NCI-H1105 (cell line): ENCODE results near the gene KIAA0753.

Experiments used
- DNase-seq: peaks from one replicate; lab custom pipeline; 2025; lab: John Stamatoyannopoulos, UW

Gene KIAA0753

DNA sequence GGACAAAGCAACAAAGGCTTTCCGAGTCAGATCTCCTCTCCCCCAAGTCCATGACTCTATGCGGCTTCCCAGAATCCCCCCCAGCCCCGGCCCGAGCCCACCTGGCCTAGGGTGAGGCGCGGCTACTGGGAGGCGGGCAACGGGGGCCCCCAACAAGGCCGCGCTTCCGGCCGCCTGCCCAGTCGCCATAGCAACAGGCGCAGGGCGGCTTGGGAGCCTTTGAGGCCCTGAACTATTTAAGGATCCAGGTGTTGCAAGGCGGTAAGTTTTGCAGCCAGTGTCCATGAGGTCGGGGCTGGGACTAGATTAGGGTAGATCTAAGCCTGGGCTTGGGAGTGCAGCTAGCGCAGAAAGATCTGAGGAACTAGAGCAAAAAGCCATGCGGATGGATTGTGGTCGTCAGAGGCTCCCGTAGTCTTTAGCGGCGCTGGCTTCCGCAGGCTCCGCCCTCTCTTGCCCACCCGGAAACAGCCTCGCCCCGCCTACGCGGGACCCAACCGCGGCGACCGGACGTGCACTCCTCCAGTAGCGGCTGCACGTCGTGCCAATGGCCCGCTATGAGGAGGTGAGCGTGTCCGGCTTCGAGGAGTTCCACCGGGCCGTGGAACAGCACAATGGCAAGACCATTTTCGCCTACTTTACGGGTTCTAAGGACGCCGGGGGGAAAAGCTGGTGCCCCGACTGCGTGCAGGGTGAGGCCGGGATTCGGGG, at the start of gene KIAA0753, which contains the start of gene TXNDC17:
KIAA0753 (minus strand) TSS at position 176 of the 711 bp plus-strand sequence. CDS start 5,608 bp downstream, outside the sequence.
TXNDC17 (plus strand) TSS at position 525 of the 711 bp plus-strand sequence; CDS start at position 548, 23 bp downstream.
- DNase-seq = peak; percentile 92

GRCh38 chr17:6688944-6689343, 48.4 kb upstream of the KIAA0753 start:
- no peak for DNase-seq

DNA sequence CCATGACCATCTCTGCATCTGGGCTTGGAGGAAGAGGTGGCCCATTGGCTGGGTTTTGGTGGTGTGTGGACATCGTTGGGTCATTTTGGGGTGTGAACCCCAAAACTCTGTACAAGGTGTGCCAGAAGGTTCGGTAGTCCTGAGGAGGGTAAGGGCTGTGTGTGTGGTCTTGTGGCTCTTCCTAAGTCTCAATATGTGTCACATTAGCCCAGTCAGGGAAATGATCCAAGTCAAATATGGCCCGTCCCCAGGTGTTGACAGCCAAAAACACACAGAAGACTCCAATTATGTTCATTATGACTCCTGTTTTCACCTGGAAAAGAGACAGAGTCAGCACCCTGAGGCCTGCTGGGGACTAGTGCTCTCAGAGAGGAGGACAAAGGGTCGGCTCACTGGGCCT, 45.5 kb upstream of the KIAA0753 start:
- no peak for DNase-seq

DNA sequence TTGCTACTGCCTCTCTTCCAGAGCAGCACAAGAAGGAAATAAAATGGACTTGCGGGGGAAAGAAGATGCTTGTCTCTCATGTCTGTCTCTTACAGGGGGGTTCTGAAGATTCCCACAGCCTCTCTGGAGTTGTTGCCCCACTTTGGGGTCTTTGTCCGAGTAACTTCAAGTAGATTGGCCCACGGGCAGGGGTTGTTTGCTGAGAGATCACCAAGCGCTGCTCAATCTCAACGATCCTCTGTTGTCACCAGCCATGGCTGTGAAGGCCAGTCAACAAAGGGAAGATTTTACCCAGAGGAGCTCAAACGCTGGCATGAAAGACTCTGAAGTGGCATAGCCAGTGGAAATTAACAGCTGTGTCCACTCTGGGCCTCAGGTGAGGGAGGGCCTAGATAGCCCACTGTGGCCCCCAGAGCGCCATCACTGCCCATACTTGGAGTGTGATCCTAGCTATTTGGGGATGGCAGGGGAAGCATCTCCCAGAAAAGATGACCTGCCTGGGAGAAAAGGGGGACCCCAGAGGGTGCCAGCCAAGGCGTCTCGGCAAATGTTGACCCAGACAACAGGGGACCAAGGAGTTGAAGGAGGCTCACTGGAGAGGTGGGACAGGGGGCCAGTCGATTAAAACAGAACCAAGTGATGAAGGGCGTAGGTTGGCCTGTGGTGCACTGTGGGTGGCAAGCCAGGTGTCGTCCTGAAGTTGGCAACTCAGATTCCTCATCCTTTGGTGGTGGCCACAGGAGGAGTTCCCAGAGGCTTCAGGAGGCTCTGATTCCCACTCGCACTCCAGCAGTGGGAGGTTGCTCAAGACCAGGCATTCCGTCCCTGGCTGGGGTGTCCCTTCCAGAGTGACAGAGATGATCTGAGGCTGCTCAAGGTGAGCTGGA, 44.6 kb upstream of the KIAA0753 start:
- no peak for DNase-seq

DNA sequence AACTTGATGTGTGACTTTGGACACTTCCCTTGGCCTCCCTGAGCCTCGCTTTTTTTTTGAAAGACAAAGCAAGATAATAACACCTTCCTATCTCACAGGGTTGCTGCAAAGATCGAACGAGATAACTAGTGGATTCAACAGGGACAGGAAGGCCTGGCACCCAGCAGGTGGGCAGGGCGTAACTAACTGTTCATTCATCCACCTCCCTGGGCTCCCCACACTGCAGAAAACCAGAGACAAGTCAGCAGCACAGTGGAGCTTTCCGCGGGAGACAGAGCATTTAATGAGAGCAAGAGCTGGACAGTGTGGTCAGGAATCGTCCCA, 43.9 kb upstream of the KIAA0753 start:
- no peak for DNase-seq

- no peak for DNase-seq
Observed at GRCh38 chr17:6683730-6684459, 43.4 kb upstream of the KIAA0753 start.

GRCh38 chr17:6683081-6683684, 42.7 kb upstream of the KIAA0753 start:
- no peak for DNase-seq

DNA sequence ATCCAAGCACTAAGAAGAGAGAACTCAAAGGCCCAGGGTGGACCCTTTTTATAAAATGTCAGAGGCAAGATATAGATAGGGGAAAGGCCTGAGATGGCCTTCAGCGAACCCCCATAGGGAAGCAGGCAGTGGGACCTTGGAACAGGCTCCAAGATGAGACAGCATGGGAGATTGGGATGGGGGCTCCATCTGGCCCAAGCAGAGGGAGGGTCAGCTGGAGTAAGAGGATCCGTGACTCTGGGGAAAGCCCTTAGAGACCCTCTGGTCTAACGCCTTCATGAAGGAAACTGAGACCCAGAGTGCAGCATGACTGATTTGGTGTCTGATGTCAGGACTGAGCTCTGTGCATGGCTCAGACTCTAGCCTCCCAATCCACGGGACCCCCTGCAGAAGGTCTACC, 41.8 kb upstream of the KIAA0753 start:
- no peak for DNase-seq

DNA sequence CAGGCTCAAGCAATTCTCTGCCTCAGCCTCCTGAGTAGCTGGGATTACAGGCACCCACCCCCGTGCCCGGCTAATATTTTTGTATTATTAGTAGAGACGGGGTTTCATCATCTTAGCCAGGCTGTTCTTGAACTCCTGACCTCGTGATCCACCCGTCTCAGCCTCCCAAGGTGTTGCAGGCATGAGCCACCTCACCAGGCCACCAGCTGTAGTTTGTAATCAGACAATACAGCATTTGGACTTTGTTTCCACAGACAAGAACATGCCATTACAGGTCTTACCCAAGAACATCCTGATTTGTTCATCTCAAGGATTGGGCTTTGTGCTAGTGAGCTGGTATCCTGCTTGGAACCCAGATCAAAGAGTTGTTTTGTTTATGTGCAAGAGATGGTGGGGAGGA, 41.2 kb upstream of the KIAA0753 start:
- no peak for DNase-seq

- DNase-seq = no peak
Observed at GRCh38 chr17:6681176-6681575, 40.7 kb upstream of the KIAA0753 start.

GRCh38 chr17:6679241-6679640, 38.7 kb upstream of the KIAA0753 start:
- DNase-seq = no peak

DNA sequence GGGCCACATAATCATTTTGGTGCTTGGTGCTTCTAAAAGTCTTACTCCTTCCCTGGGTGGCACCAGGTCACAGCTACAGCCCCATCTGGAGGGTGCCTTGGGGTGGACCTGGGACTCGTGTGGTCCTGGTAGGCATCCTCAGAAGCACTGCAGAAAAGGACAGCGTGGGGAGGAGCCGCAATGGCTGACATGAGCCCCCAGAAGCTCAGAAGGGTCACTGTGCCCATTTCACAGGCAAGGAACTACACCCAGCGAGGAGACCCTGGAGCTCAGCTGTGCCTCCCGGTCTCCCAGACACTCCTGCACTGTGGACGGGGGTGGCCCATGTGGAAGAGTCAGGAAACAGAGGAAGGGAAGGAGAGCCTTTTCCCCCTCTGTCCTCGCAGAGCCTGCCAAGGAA, 37.4 kb upstream of the KIAA0753 start:
- DNase-seq = no peak

DNA sequence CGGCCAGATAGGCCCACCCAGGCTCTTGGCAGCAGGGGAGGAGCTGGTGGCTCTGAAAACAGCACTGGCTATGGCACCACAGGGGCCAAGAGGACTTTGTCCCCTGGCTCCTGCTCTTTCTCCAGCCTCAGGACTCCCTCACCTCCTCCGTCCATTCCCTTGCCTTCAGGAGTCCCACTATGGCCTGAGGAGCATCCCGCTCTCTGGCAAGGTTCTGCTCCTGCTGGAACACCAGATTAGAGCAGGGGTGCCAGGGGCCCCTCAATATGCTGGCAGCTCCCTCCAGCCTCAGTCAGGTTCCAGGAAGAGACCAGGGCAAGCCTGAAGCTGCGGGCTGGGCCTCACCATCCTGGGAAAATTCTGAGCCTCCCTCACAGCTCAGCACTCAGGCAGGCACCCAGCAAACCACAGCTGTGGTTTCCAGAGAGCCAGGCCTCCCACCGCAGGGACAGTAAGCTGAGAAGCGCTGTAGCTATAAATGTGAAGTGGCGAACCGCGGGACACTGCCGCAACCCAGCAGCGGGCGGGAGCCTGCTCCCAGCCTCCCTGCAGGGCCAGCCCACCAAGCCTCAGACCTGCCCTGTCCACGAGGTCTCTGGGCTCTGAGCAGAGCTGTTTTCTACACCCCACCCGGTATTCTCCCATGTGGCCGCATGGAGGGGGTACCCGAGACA, 36.8 kb upstream of the KIAA0753 start:
- no peak for DNase-seq

DNA sequence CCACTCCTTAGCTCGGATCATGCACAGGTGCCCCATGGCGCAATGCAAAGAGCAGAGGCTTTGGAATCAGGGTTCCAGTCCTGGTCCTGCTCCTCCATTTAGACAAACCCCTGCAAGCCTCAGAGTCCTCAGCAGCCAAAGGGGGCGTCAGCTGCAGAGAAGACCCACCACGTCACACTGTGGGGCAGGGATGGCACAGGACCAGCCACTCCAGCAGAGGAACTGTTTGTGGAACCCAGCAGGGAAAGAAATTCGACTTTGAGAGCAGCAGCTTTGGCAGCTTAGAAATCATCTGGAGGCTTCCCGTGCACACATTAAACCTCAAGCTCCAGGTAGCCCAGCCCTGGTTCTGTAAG, 36.3 kb upstream of the KIAA0753 start:
- DNase-seq = no peak

DNA sequence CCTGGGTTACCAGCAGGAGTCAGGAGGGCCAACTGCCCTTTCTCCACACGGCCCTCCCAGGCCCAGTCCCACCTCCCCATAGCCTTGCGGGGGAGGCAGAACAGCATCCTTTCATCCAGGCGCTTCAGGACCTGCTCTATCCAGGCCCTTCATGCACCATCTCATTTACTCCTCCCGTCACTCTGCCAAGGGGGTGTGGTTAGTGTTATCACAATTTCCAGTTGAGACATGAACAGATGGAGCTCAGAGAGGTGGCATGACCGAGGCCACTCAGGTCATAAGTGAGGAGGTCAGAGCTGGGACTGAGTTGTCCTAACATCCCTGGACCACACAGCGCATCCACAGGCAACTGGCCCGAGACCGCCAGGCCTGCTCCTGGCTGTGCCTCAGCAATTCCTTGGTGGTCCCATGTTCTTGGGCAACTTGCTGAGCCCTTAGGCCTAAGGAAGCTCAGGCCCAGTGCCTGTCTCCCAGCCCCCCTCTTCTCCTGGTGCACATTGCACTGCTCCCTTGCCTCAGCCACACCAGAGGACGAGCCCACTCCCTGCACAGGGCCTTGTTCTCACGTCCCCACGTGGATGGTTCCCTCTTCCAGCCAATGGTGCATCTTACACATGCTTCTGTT, 34.8 kb upstream of the KIAA0753 start:
- no peak for DNase-seq

- DNase-seq = no peak
Observed at GRCh38 chr17:6674586-6674985, 34.1 kb upstream of the KIAA0753 start.

DNA sequence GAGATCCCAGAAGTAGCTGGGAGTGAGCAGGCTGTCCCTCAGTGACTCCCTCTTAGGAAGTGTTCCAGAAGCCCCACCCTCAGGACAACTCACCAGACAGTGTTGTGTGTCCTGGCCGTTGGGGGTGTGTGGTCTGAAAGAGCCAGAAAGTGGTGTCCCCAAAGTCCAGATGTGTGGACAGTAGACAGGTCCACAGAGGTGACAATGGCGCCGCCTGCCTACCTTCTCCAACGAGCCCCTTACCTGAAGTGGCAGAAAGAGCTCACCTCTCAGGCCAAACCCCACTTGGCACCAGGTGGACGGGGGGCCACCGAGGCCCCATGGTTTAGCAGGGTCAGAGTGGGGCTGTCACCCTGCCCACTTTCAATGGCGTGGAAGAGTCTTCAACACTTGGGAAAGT, 30.9 kb upstream of the KIAA0753 start:
- no peak for DNase-seq

DNA sequence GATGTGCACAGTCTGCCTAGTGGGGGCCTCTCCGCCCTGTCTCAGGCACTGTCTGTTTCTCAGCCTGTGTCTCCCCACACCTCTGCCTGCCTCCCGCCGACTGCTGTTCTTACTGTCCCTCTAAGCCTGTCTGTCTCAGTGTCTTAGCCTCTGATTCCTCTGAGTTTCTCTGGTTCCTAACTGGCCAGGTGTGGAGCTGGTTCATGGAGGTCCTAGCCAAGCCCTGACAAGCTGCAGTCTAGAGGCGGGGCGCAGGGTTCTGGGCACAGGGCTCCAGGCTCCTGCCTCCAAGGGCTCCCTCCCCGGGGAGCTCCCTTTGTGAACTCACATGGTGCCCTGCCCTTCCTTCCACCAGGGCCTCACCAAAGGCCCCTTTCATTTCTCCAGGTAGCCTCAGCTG, 30.5 kb upstream of the KIAA0753 start:
- no peak for DNase-seq

GRCh38 chr17:6670571-6670970, 30.1 kb upstream of the KIAA0753 start:
- DNase-seq = no peak

GRCh38 chr17:6669479-6670212, 29.1 kb upstream of the KIAA0753 start:
- no peak for DNase-seq
